Nephron (organoid): ENCODE measurements around the gene SLC2A14.
"Not testable (repeated sequence)": the region's sequence is repeated elsewhere in the genome, so short reads cannot be mapped to it uniquely, and the experiment has no call there.

Source experiments
- H3K27ac Mint-ChIP-seq, 3 experiments: 2 replicates each; pipeline ENCODE4 v1.8.0; 2020; ENCODE audit warnings: mixed read lengths in 3 of 3, mild to moderate bottlenecking in 2 of 3, moderate library complexity in 1 of 3
- H3K27me3 Mint-ChIP-seq: 2 replicates; pipeline ENCODE4 v1.8.0; 2021; ENCODE audit warnings: low read depth, mild to moderate bottlenecking, moderate library complexity, mixed read lengths
- H3K36me3 Mint-ChIP-seq: 2 replicates; pipeline ENCODE4 v1.8.0; 2020; ENCODE audit warnings: low read depth, mixed read lengths
- H3K4me1 Mint-ChIP-seq: 2 replicates; pipeline ENCODE4 v1.8.0; 2020; ENCODE audit warnings: mixed read lengths
- H3K4me3 Mint-ChIP-seq, 3 experiments: 2 replicates each; pipeline ENCODE4 v1.8.0; 2020; ENCODE audit warnings: mild to moderate bottlenecking in 3 of 3, mixed read lengths in 3 of 3, moderate library complexity in 2 of 3
- H3K9me3 Mint-ChIP-seq: 2 replicates; pipeline ENCODE4 v1.8.0; 2020; ENCODE audit warnings: mixed read lengths
- TF ChIP-seq, protein P1 (sequence below), 3 experiments: fragments of 200-600 bp; sonication (generic); IDR thresholded peaks; one replicate each; pipeline ENCODE4 v1.5.0; 2021; ENCODE audit warnings: antibody characterized with exemption in 3 of 3; ENCODE audit not compliant: unreplicated experiment in 3 of 3

SLC2A14 gene

DNA sequence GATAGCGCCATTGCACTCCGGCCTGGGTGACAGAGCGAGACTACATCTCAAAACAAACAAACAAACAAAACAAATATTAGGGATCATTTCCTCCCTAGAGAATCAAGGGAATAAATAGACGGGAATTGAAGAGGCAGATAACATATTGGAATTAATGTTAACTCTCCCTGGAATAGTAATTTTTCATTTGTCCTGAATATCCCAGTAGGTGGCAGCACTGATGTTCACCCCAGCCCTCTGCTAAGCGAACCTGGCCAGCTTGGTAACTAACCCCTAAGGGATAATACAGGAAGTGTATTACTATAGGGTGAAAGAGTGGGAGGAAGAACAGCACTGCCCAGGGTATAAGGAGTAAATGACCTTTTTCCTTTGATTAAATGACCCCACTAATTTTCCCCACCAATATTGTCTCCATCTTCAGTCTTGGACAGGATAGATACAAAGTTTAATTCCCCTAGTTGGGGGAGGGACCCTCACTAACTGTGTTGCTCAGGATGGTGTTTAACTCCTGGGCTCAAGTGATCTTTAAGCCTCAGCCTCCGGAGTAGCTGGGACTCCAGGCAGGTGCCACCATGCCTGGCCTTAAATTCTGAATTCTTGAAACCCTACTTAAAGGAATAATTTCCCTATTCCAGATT, 40.5 kb downstream of the SLC2A14 start:
- no peaks in the 10 kb centered on the region for H3K36me3 Mint-ChIP-seq
- H3K4me3 Mint-ChIP-seq, result no peak overlapping the region
- no peaks in the 10 kb centered on the region for H3K9me3 Mint-ChIP-seq
- no peaks in the 10 kb centered on the region for H3K4me1 Mint-ChIP-seq
- no peak overlapping the region for H3K27ac Mint-ChIP-seq
- TF ChIP-seq, protein P1, sequence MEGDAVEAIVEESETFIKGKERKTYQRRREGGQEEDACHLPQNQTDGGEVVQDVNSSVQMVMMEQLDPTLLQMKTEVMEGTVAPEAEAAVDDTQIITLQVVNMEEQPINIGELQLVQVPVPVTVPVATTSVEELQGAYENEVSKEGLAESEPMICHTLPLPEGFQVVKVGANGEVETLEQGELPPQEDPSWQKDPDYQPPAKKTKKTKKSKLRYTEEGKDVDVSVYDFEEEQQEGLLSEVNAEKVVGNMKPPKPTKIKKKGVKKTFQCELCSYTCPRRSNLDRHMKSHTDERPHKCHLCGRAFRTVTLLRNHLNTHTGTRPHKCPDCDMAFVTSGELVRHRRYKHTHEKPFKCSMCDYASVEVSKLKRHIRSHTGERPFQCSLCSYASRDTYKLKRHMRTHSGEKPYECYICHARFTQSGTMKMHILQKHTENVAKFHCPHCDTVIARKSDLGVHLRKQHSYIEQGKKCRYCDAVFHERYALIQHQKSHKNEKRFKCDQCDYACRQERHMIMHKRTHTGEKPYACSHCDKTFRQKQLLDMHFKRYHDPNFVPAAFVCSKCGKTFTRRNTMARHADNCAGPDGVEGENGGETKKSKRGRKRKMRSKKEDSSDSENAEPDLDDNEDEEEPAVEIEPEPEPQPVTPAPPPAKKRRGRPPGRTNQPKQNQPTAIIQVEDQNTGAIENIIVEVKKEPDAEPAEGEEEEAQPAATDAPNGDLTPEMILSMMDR (IDR thresholded peaks at IDR 0.05; ENCODE audit: unreplicated experiment in 3 of 3), result peak; percentile 37 to 52 (median 38)
- peaks cover 8% of the 10 kb centered on the region for H3K27me3 Mint-ChIP-seq

GRCh38 chr12:7829737-7830136, 43.0 kb downstream of the SLC2A14 start:
- peaks cover 12% of the 10 kb centered on the region for H3K27me3 Mint-ChIP-seq
- not testable (repeated sequence) for H3K4me3 Mint-ChIP-seq, H3K27ac Mint-ChIP-seq, H3K9me3 Mint-ChIP-seq, H3K36me3 Mint-ChIP-seq, H3K4me1 Mint-ChIP-seq

DNA sequence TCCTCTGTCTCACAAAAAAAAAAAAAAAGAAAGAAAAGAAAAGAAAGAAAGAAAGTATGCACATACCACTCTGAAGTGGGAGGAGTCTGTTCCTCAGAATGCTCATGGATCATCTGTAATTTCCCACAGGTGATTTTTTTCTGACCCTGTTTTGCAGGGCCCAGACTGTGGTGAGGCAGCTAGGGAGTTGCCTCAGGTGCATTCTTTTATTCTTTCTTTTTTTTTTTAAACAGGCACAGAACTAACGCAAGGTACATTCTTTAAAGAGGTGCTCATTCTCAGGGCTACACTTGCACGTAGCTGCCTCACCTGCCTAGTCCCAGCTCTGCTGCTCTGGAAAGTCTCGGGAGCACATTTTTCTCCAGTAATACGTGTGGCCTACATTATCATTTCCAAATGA, 47.0 kb downstream of the SLC2A14 start:
- H3K9me3 Mint-ChIP-seq, H3K4me1 Mint-ChIP-seq, H3K27ac Mint-ChIP-seq, H3K27me3 Mint-ChIP-seq, H3K4me3 Mint-ChIP-seq, H3K36me3 Mint-ChIP-seq: not testable (repeated sequence)

GRCh38 chr12:7806863-7807487, 65.7 kb downstream of the SLC2A14 start:
- Mint-ChIP-seq H3K27ac (no peak overlapping the region), H3K9me3 (no peaks in the 10 kb centered on the region), H3K36me3 (no peaks in the 10 kb centered on the region), H3K4me3 (no peak overlapping the region), H3K27me3 (no peaks in the 10 kb centered on the region), H3K4me1 (no peaks in the 10 kb centered on the region)
- TF ChIP-seq, protein P1 (IDR thresholded peaks at IDR 0.05; ENCODE audit: unreplicated experiment in 3 of 3), result peak; percentile 87 to 93 (median 87)

- H3K4me3 Mint-ChIP-seq, H3K4me1 Mint-ChIP-seq, H3K27ac Mint-ChIP-seq, H3K27me3 Mint-ChIP-seq, H3K36me3 Mint-ChIP-seq, H3K9me3 Mint-ChIP-seq: not testable (repeated sequence)
These were observed 66.4 kb downstream of the SLC2A14 start for GRCh38 chr12:7806319-7806718.

DNA sequence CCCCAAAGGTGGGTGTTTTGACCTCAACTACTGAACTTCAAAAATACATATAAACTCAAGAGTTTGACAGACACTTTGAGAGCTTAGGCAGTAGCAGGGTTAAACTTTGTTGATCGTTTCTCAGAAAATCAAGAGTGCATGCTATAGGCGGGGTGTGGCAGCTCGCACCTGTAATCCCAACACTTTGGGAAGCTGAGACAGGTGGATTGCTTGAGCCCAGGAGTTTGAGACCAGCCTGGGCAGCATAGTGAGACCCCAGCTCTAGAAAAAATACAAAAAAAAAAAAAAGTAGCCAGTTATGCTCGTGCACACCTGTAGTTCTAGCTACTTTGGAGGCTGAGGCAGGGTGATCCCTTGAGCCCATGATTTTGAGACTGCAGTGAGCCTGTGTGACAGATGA, 71.3 kb downstream of the SLC2A14 start:
- no peaks in the 10 kb centered on the region for H3K9me3 Mint-ChIP-seq
- H3K27ac Mint-ChIP-seq, result no peak overlapping the region
- H3K36me3 Mint-ChIP-seq, result no peaks in the 10 kb centered on the region
- no peak overlapping the region for H3K4me3 Mint-ChIP-seq
- TF ChIP-seq, protein P1 (IDR thresholded peaks at IDR 0.05; ENCODE audit: unreplicated experiment in 3 of 3), result no peak
- H3K4me1 Mint-ChIP-seq, result no peaks in the 10 kb centered on the region
- no peaks in the 10 kb centered on the region for H3K27me3 Mint-ChIP-seq

DNA sequence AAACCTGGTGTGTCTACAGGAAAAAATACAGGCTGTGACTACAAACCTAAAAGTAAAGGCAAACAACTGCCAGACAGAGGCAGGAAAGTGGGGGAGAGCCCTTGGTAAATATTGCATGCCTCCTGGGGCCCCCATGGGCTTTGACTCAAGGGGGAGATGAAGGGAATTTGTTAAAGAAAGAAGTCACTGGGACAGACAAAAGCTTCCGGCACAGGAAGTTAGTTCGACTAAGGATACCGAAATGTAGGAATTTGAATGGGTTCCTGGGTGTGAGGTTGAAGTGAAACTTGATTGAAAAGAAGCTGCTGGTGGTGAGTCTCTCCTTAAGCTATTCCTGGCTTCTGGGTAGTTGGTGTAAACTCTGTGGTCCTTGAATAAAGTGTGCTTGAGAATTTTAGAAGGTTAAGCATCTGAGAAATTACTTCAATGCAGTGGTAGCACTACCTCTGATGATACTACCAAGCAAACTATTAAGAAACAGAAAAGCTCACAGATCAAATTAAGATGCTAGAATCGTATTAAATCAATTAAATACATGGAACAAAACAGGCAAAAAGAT, 73.9 kb downstream of the SLC2A14 start:
- not testable (repeated sequence) for H3K27ac Mint-ChIP-seq, H3K4me1 Mint-ChIP-seq, H3K36me3 Mint-ChIP-seq, H3K4me3 Mint-ChIP-seq, H3K9me3 Mint-ChIP-seq, H3K27me3 Mint-ChIP-seq
